Amniotic stem cell (primary cell): ENCODE results near the gene CD48.

ENCODE experiments used
- DNase-seq: peaks from one replicate; lab custom pipeline; 2025; lab: John Stamatoyannopoulos, UW

Gene CD48

DNA sequence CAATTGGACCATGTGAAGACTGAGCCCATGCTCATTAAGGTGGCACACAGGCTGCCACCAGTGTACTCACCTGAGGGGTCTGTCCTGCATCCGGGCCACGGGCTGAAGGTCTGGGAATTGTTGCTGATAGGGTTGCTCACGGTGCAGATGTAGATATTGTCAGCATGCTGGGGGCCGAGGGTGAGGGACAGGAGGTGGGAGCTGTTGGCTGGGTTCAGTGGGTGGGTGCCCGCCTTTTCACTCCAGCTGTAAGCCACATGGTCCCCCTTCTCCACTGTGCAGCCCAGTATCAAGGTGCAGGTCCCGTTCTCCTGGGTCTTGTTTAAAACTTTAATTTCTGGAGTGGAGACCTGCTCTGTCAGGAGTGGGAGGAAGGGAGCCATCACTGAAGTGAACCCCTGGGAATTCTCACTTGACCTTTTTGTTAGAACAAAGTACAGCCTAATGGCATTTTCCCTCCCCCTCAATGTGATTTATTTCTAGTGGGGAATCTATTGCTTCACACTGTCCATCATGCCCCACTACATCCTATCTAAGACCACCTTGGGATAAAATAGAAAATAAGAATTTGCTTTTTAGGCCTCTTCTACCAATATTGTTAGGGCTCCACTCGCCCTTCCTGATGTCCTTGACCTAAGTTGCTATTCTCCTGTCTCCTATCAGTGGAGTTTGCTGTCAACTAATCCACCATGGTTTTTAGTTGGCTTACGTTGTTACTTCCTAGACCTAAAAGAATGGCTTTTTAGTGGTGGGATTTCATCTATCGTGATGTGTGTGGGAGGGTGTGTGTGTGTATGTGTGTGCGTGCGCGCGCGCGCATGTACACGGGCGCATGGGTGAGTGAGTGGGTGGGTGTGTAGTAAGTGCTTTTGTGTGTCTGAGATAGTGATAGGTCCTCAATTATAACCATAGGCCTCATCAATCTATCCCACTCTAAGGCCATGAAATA, 76.8 kb downstream of the CD48 start:
- no peak for DNase-seq

DNA sequence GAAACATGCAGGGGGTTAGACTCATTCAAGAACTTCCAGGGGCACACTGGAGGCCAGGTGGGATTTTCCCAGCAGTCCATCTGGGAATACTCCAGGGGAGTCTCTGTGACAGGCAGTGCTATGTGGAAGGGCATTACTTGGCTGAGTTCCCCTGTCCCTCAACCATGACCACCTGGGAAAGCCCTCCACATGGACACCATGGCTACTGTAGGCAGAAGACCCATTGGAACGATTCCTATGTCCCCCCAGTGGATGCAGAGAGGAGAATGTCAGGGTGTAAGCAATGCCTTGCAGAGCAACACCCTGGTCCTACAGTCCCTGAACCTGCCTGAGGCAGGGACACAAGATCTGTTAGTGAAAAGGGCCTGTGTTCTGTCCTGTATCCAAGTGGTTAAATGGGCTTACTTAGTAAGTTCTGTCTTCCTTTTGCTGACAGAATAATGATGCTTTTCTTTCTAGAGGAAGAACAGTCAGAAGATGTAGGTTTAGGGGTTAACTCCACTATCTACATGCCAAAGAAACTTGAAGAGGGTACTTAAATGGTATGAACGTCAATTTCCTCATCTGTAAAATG, 78.2 kb downstream of the CD48 start:
- DNase-seq: no peak

DNA sequence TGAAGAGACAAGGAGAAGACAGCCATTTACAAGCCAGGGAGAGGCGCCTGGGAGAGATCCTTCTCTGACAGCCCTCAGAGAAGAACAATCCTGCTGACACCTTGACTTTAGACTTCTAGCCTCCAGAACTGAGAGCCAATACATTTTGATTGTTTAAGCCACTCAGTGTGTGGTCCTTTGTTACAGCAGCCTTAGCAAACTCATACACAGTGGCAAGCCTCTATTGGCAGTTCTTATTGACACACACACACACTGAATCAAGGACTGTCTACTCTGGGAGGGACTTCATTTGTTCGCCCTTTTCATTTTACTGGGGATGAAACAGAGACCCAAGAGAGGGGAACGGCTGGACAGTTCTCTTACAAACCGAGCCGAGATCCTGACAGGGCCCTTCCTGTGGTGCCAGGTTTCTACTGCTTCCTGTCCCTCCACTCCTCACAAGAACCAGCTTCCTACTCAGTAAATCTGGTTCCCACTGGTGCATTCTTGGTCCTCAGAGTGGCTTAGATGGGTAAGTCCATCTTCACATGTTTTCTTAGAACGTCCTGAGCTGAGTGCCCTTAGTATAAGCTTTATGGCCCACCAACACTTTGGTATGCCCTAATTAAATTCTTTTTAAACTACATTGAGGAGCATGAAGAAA, 79.5 kb downstream of the CD48 start:
- DNase-seq: no peak

DNA sequence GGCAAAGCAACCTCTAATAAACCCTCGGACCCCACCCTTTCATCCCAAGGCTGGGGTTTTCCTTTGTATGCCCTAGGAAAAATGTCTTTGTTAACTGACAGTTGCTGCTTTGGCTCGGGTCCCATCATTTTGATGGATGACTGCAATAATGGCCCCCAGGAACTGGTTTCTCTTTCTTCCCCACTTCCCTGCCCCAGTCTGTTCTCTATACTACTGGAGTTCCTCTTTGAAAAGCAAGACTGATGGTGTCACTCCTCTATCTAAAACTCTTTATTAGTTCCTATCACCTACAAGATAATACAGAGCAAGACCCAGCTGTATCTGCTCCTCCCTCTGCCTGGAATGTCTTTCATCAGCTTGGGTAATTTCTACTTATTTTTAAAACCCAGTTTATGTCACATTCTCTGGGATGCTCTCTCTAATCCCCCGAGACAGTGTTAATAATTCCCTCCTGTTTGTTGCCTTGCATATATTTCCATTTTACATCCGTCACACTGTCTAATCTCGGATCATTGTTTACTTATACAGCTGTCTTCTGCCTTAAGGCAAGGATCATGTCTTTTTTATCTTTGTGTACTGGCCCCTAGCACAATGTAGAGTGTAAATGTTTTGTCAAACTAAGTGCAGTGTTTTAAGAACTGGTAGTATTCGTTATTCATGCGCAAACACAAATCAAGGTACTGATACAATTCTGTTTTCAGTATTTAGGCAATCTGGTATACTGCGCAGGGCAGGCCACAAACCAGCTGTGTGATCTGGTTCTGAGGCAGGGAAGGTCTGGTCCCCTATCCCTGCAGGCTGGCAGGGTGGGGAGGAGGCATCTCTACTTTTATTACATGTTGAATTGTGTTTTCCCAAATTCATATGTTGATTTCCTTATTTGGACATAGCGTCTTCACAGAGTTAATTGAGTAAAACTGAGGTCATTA, 80.8 kb downstream of the CD48 start:
- DNase-seq: no peak

DNA sequence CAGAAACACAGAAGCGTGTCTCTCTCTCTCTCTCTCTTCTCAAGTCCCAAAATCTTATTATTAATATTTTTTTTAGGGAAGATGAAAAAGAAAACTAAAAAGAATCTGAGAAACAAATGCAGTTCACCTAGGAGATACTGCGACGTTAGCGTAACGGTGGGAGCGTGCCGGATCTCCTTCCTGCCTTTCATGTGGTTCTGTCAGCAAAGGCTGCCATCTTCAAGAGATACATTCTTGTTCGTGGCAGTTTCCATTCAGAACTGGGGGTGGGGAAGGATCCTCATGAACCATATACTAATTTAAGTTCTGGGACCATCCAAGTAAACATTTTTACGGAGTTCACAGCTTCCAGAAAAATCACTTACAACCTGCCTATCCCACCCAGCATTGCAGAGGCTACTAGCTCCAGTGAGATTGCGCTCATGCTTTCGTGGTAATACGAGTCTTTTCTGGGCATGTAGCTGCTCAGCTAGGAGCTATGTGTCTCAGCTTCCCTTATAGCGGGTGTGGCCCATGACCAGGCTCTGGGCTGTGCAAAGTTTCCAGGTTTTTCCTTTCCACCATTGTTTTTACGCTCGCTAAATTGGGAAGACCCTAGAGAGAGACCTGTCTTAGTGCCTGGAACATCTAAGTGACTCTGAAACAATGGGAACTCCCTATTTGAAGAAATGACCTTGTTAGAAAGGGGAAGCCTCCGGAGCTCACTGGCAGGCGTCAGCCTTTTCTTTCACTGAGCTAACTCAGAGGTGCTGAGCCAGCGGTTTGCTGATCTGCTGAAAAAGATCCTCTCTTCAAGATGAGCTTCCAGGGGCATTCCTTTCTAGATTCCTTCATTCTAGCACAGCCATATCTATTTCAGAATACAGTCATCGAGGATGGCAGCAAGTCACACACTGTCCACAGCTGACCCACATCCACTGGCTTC, 82.1 kb downstream of the CD48 start:
- no peak for DNase-seq

DNA sequence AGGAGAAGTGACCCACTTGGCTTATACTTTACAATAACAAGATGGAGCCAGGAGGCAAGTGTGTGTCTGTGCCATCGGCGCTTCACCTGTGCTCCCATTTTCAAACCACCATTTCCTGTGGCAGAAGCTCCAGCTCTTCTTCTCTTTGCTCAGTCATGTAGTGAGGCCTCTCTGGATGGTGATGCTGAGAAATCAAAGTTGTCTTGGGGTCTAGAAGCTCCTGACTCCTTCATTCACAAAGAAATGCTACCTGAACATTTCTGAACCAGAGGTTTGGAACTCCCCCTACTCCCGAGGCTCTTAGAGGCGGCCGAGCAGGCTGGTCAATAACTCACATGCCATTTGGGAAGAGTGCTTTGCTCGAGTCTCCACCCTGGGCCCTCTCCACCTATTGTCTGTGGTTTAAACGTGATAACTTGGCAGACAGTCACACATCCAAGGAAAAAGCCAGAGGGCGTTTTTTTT, 82.8 kb downstream of the CD48 start:
- no peak for DNase-seq
